Gastrocnemius medialis (tissue), 4 donors: ENCODE results near the gene CPS1. TPM values are rescaled to one million over a fixed set of nuclear protein-coding genes. Genes with fewer than 3 reads are reported as not detected.

Experiments used
- ATAC-seq, 2 donors: fragments of 150-250 bp; one replicate each; pipeline ENCODE4 v1.9.1; 2016
- DNase-seq, 2 donors: peaks; one replicate each; pipeline ENCODE4 v3.0.0-alpha.2; 2019
- H3K27ac ChIP-seq, 4 donors: fragments of 200-600 bp; sonication (generic); 1 replicate in 1 of 4; 2 replicates in 3 of 4; pipeline ENCODE4 v1.5.1; 2016 to 2018; ENCODE audit warnings: mild to moderate bottlenecking in 2 of 4, moderate library complexity in 1 of 4
- H3K27me3 ChIP-seq, 3 donors: fragments of 200-600 bp; sonication (generic) in 2 of 3; 1 replicate in 1 of 3; 2 replicates in 2 of 3; pipeline versions ENCODE4 v1.5.1 to v1.6.0; 2016 to 2019; ENCODE audit warnings: mild to moderate bottlenecking in 1 of 3, moderate library complexity in 1 of 3
- H3K36me3 ChIP-seq, 2 donors: fragments of 200-600 bp; sonication (generic) in 1 of 2; one replicate each; pipeline ENCODE4 v1.5.1; 2017 to 2018
- H3K4me1 ChIP-seq, 2 donors: fragments of 200-600 bp; sonication (generic) in 1 of 2; one replicate each; pipeline ENCODE4 v1.5.1; 2016 to 2017; ENCODE audit warnings: mild to moderate bottlenecking in 2 of 2
- H3K4me3 ChIP-seq, 4 donors: fragments of 200-600 bp; sonication (generic) in 3 of 4; 1 replicate in 1 of 4; 2 replicates in 3 of 4; pipeline ENCODE4 v1.5.1; 2016 to 2019; ENCODE audit warnings: mild to moderate bottlenecking in 2 of 4
- H3K9me3 ChIP-seq, 3 donors: fragments of 200-600 bp; sonication (generic) in 2 of 3; 1 replicate in 1 of 3; 2 replicates in 2 of 3; pipeline ENCODE4 v1.5.1; 2016 to 2019
- CTCF ChIP-seq, 5 experiments: fragments of 450-650 bp in 3 of 5; fragments of 200-600 bp in 2 of 5; sonication (generic) in 2 of 5; IDR thresholded peaks in 4 of 5; conservative IDR thresholded peaks in 1 of 5; 1 replicate in 4 of 5; 2 replicates in 1 of 5; pipeline ENCODE4 v1.5.1; 2016 to 2019; ENCODE audit warnings: antibody characterized with exemption in 5 of 5, mild to moderate bottlenecking in 3 of 5, moderate library complexity in 3 of 5
- POLR2A ChIP-seq, 2 donors: fragments of 450-650 bp; IDR thresholded peaks; one replicate each; pipeline ENCODE4 v1.6.1; 2017; ENCODE audit warnings: antibody characterized with exemption in 2 of 2, mild to moderate bottlenecking in 2 of 2, moderate library complexity in 2 of 2
- in situ Hi-C, 4 donors: fragments of 200-750 bp; cut with MboI; loops; one replicate each; pipeline versions ENCODE4 v1.15.0 to v1.8.0; 2017; ENCODE audit warnings: low sequenced_read_pairs in 4 of 4
- intact Hi-C: fragments of 100-400 bp; cut with DNase I; formaldehyde crosslinking; loops from one replicate; pipeline ENCODE4 v1.15.1; 2023; ENCODE audit warnings: low total_unique reads
- total RNA-seq, 4 donors: library from RNA; depleted of rRNA; stranded (reverse); fragments of >200 nt; gene quantifications; one replicate each; pipeline versions ENCODE4 v1.1.0 to v1.2.3, GENCODE V29; 2016

Gene CPS1
- total RNA-seq = 1 to 10 TPM; 1.2 to 4.5 (median 2.6) TPM

- DNase-seq (no peak), ATAC-seq (no peak)
- Histone ChIP-seq H3K9me3 (no peaks in the 10 kb centered on the region), H3K4me1 (no peaks in the 10 kb centered on the region), H3K4me3 (no peak within 1 kb of the TSS), H3K27me3 (no peaks in the 10 kb centered on the region), H3K36me3 (no peaks in the 10 kb centered on the region), H3K27ac (no peak within 1 kb of the TSS)
- intact Hi-C loops = no loop called here
- no peak for TF ChIP-seq CTCF (IDR thresholded peaks at IDR 0.05 in 4 of 5, conservative IDR thresholded peaks at IDR 0.05 in 1 of 5)
- no peak for TF ChIP-seq POLR2A (IDR thresholded peaks at IDR 0.05)
- in situ Hi-C loops = no loop called here
Observed at GRCh38 chr2:210556329-210556980, at the start of gene CPS1. CPS1 (plus strand) TSS chr2:210556599; CDS start chr2:210556734, 135 bp downstream.

GRCh38 chr2:210515911-210516310 lies 40.5 kb upstream of the CPS1 start:
- Histone ChIP-seq H3K9me3 (no peaks in the 10 kb centered on the region), H3K4me1 (no peaks in the 10 kb centered on the region), H3K27ac (no peak overlapping the region), H3K27me3 (no peaks in the 10 kb centered on the region), H3K4me3 (no peak overlapping the region), H3K36me3 (no peaks in the 10 kb centered on the region)
- TF ChIP-seq CTCF (IDR thresholded peaks at IDR 0.05 in 4 of 5, conservative IDR thresholded peaks at IDR 0.05 in 1 of 5) (no peak), POLR2A (IDR thresholded peaks at IDR 0.05) (no peak)
- intact Hi-C loops (no loop called here), in situ Hi-C loops (no loop called here)
- DNase-seq (no peak), ATAC-seq (no peak)

- Histone ChIP-seq H3K9me3 (no peaks in the 10 kb centered on the region), H3K27me3 (no peaks in the 10 kb centered on the region), H3K4me3 (no peak overlapping the region), H3K4me1 (no peaks in the 10 kb centered on the region), H3K36me3 (no peaks in the 10 kb centered on the region), H3K27ac (no peak overlapping the region)
- DNase-seq (no peak), ATAC-seq (no peak)
- no peak for TF ChIP-seq CTCF (IDR thresholded peaks at IDR 0.05 in 4 of 5, conservative IDR thresholded peaks at IDR 0.05 in 1 of 5)
- in situ Hi-C loops (no loop called here), intact Hi-C loops (no loop called here)
Observed at GRCh38 chr2:210517264-210517663, 39.1 kb upstream of the CPS1 start.

- intact Hi-C loops (no loop called here), in situ Hi-C loops (no loop called here)
- no peak overlapping the region for H3K4me3 ChIP-seq
- TF ChIP-seq POLR2A (IDR thresholded peaks at IDR 0.05) (no peak), CTCF (IDR thresholded peaks at IDR 0.05 in 4 of 5, conservative IDR thresholded peaks at IDR 0.05 in 1 of 5) (no peak)
- H3K27me3 ChIP-seq = no peaks in the 10 kb centered on the region
- no peaks in the 10 kb centered on the region for H3K9me3 ChIP-seq
- H3K4me1 ChIP-seq = no peaks in the 10 kb centered on the region
- ATAC-seq = no peak
- no peak for DNase-seq
- no peaks in the 10 kb centered on the region for H3K36me3 ChIP-seq
- no peak overlapping the region for H3K27ac ChIP-seq
Observed at GRCh38 chr2:210519594-210519993, 36.8 kb upstream of the CPS1 start.

- TF ChIP-seq POLR2A (IDR thresholded peaks at IDR 0.05) (no peak), CTCF (IDR thresholded peaks at IDR 0.05 in 4 of 5, conservative IDR thresholded peaks at IDR 0.05 in 1 of 5) (no peak)
- Histone ChIP-seq H3K27me3 (no peaks in the 10 kb centered on the region), H3K36me3 (no peaks in the 10 kb centered on the region), H3K4me1 (no peaks in the 10 kb centered on the region), H3K4me3 (no peak overlapping the region), H3K9me3 (no peaks in the 10 kb centered on the region), H3K27ac (no peak overlapping the region)
- no peak for ATAC-seq
- intact Hi-C loops = no loop called here
- in situ Hi-C loops = no loop called here
- DNase-seq = no peak
Observed at GRCh38 chr2:210522399-210522798, 34.0 kb upstream of the CPS1 start.
